BLaER1 treated with 17β-estradiol and CSF1 and Interleukin-3, amounts not matched to agents 10 nM and 100 nM (cell line): ENCODE results near the gene CRYBG1.

Source experiments
- H3K27ac ChIP-seq, 11 experiments: shearing (Covaris generic); formaldehyde crosslinking; 2 replicates each; pipeline ENCODE4 v1.8.1; 2022
- H3K27me3 ChIP-seq, 11 experiments: shearing (Covaris generic); formaldehyde crosslinking; 2 replicates each; pipeline ENCODE4 v1.8.1; 2022
- H3K36me3 ChIP-seq, 11 experiments: shearing (Covaris generic); formaldehyde crosslinking; 2 replicates each; pipeline ENCODE4 v1.8.1; 2022
- H3K4me1 ChIP-seq, 10 experiments: shearing (Covaris generic); formaldehyde crosslinking; 2 replicates each; pipeline ENCODE4 v1.8.1; 2022
- H3K4me2 ChIP-seq, 11 experiments: shearing (Covaris generic); formaldehyde crosslinking; 2 replicates each; pipeline ENCODE4 v1.8.1; 2022
- H3K4me3 ChIP-seq, 10 experiments: shearing (Covaris generic); formaldehyde crosslinking; 2 replicates each; pipeline ENCODE4 v1.8.1; 2022
- H3K9ac ChIP-seq, 11 experiments: shearing (Covaris generic); formaldehyde crosslinking; 2 replicates each; pipeline ENCODE4 v1.8.1; 2022
- H3K9me3 ChIP-seq, 11 experiments: shearing (Covaris generic); formaldehyde crosslinking; replicated peaks in 1 of 11; 2 replicates each; pipeline ENCODE4 v1.8.1; 2022
- H4K20me1 ChIP-seq, 11 experiments: shearing (Covaris generic); formaldehyde crosslinking; 2 replicates each; pipeline ENCODE4 v1.8.1; 2022
- Cebpa-rat ChIP-seq, 11 experiments: shearing (Covaris generic); IDR thresholded peaks; 2 replicates each; pipeline ENCODE4 v1.8.1; 2022

Gene CRYBG1

DNA sequence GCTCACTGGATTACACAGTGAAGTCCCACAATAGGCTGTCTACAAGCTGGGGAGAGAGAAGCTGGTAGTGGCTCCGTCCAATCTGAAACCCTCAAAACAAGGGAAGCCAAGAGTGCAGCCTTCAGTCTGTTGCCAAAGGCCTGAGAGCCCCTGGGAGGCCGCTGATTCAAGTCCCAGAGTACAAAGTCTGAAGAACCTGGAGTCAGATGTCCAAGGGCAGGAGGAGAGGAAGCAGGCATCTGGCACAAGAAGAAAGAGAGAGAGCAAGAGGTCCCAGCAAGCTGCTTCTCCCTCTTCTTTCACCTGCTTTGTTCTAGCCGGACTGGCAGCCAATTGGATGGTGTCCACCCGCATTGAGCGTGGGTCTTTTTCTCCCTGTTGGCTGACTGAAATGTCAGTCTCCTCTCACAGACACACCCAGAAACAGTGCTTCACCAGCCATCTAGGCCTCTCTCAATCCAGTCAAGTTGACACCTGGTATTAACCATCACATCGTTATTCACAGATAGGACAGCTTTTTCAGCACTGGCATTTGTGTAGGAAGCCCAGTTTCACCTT is 51.2 kb downstream of the CRYBG1 start:
- TF ChIP-seq Cebpa-rat (IDR thresholded peaks at IDR 0.05), result no peak
- H3K4me1 ChIP-seq, result no peaks in the 10 kb centered on the region

DNA sequence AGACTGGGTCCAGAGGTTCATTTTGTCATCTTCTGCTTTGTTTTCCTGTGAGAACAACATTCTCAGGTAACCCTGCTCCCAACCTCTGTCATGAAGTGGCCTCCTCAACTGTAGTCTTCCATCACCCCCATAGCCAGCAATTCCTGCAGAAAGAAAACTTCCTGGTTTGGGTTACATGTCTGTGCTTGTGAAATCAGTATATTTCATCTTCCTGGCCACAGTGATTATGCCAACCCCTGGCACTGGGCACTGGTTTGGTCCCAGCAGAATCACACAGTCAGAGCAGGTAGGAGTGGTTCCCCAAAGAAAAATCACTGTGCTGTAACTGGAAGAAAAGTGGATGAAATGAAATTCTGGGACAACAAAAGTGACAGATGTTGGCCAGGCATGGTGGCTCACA is 52.5 kb downstream of the CRYBG1 start:
- Histone ChIP-seq H3K4me3 (no peak overlapping the region), H3K27ac (no peak overlapping the region), H3K36me3 (no peaks in the 10 kb centered on the region), H3K4me2 (no peak overlapping the region), H3K4me1 (peaks cover 0 to 4% (median 0%) of the 10 kb centered on the region in 10 experiments; a peak in 1 of 20 replicates), H3K9me3 (peaks cover 0 to 7% (median 5%) of the 10 kb centered on the region in 11 experiments; a peak in 7 of 22 replicates), H3K27me3 (no peaks in the 10 kb centered on the region), H4K20me1 (no peaks in the 10 kb centered on the region), H3K9ac (no peak overlapping the region)
- TF ChIP-seq Cebpa-rat (IDR thresholded peaks at IDR 0.05), result no peak

More for the DNA sequence above, 51.2 kb downstream of the CRYBG1 start:
- Histone ChIP-seq H3K27ac (no peak overlapping the region), H3K9ac (no peak overlapping the region), H3K4me3 (no peak overlapping the region), H4K20me1 (no peaks in the 10 kb centered on the region), H3K27me3 (no peaks in the 10 kb centered on the region), H3K36me3 (no peaks in the 10 kb centered on the region), H3K4me2 (no peak overlapping the region), H3K9me3 (0 out of 22 replicates have a peak, but pooled peaks cover 0 to 8% (median 0%) of the 10 kb centered on the region in 11 experiments)

DNA sequence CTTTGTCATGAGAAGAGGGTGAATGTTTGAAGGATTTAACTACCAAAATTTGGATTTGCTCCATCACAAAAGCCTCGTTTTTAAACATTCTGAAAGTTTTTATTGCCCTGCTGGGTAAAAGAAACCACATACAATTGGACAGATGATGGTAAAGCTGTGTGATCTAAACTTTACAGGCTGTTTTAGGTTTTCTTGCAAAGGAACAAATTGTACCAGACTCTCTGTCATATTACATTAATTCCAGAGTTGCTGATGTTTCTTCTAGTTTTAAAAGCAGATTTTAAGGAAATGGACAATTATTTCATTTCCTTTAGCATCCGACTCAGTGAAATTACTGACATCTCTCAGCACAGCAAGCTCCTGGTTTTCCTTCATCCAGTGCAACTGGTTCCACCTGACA is 53.2 kb downstream of the CRYBG1 start:
- Histone ChIP-seq H3K4me3 (no peak overlapping the region), H3K4me2 (no peak overlapping the region), H3K9ac (no peak overlapping the region), H3K9me3 (peaks cover 0 to 13% (median 7%) of the 10 kb centered on the region in 11 experiments; a peak in 7 of 22 replicates), H3K36me3 (no peaks in the 10 kb centered on the region), H4K20me1 (no peaks in the 10 kb centered on the region), H3K27me3 (no peaks in the 10 kb centered on the region), H3K4me1 (peaks cover 0 to 4% (median 0%) of the 10 kb centered on the region in 10 experiments; a peak in 1 of 20 replicates), H3K27ac (no peak overlapping the region)
- no peak for TF ChIP-seq Cebpa-rat (IDR thresholded peaks at IDR 0.05)

DNA sequence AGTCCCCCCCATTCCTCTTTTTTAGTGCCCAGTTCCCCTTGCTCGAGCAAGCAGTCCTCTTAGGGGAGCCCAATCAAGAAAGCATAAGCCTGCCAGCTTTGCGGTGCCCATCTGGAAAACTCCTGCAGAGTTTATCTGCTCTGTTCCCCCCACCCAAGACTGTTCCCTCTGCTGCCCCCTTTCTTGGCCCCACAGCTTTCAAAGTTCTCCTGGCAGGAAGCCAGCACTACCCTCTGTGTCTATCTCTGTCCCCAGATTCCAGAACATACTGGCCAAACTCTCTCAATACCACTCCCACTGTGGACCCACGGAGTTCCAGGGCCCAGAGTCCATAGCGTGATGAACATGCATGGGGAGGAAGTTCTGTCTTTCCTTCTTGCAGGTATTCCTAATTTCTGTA is 55.4 kb downstream of the CRYBG1 start:
- no peaks in the 10 kb centered on the region for H3K36me3 ChIP-seq
- TF ChIP-seq Cebpa-rat (IDR thresholded peaks at IDR 0.05), result no peak
- H3K27ac ChIP-seq, result no peak overlapping the region
- no peaks in the 10 kb centered on the region for H4K20me1 ChIP-seq
- peaks cover 0 to 4% (median 0%) of the 10 kb centered on the region in 10 experiments; a peak in 1 of 20 replicates for H3K4me1 ChIP-seq
- H3K27me3 ChIP-seq, result no peaks in the 10 kb centered on the region
- H3K9me3 ChIP-seq, result peaks cover 0 to 13% (median 7%) of the 10 kb centered on the region in 11 experiments; a peak in 7 of 22 replicates
- no peak overlapping the region for H3K4me3 ChIP-seq
- H3K9ac ChIP-seq, result no peak overlapping the region
- no peak overlapping the region for H3K4me2 ChIP-seq

DNA sequence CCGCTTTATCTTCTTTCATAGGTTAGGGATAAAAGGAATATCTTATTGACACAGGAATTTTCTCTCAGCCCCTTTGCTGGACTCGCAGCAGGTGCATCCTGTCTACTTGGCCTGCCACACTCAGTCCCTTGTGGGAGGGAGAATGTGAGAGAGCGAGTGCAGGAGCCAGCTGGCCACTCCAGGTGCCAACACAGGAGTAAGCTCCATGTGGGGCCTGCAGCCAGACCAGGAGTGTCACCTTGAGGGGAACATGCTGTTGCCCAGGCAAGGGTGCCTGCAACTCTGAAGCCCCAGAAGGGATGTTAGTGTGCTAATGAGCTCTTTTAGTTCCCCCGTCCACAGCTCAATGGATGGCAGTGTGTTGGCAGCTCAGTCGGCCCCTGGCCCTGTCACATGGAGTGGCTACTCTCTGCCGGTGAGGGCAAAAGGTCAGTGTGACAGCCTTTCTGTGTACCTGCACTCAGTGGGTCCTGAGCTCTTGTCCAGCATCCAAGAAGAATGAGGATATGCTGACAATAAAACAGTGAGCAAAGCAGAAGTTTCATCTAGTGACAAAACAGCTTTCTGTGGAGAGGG is 57.1 kb downstream of the CRYBG1 start:
- H3K27ac ChIP-seq, result no peak overlapping the region
- no peaks in the 10 kb centered on the region for H3K27me3 ChIP-seq
- no peaks in the 10 kb centered on the region for H4K20me1 ChIP-seq
- H3K4me1 ChIP-seq, result peaks cover 0 to 4% (median 0%) of the 10 kb centered on the region in 10 experiments; a peak in 1 of 20 replicates
- no peaks in the 10 kb centered on the region for H3K36me3 ChIP-seq
- H3K9me3 ChIP-seq, result peaks cover 0 to 13% (median 7%) of the 10 kb centered on the region in 11 experiments; a peak in 7 of 22 replicates
- no peak overlapping the region for H3K9ac ChIP-seq
- no peak overlapping the region for H3K4me3 ChIP-seq
- TF ChIP-seq Cebpa-rat (IDR thresholded peaks at IDR 0.05), result no peak
- H3K4me2 ChIP-seq, result peak overlapping the region in 1 of 11 experiments; percentile 10; a peak in 1 of 22 replicates

DNA sequence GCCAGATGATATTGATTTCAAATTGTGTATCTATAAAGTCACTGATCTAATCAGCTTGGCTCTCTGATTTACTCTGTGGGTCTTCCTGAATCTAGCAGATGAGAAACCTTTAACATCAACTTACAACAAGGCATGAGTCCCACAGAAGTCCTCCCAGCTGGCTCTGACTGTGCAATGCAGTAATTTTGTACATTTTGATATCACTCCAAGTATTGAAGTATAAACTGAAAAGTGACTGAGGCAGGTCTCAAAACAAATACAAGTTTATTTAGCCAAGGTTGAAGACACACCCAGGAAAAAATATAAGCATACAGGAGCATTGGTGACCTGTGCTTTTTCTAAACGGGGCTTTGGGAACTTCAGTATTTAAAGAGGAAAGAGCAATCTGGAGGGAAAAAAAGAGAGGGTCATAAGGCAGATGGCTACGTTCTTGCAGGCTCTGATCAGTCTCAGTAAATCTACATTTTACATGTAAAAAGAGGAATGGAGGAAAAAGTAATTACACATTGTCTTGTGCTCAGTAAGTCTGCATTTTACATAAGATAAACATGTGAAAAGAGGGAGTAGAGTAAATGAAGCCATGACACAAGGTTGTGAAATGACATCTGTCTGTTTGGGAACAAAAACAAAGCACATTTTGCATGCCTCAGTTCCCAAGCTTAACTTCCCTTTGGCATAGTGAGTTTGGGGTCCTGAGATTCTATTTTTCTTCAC is 59.5 kb downstream of the CRYBG1 start:
- H3K9me3 ChIP-seq, result peaks cover 0 to 13% (median 7%) of the 10 kb centered on the region in 11 experiments; a peak in 7 of 22 replicates
- no peaks in the 10 kb centered on the region for H3K36me3 ChIP-seq
- no peak overlapping the region for H3K9ac ChIP-seq
- no peak for TF ChIP-seq Cebpa-rat (IDR thresholded peaks at IDR 0.05)
- no peaks in the 10 kb centered on the region for H3K27me3 ChIP-seq
- H3K27ac ChIP-seq, result no peak overlapping the region
- peaks cover 0 to 4% (median 0%) of the 10 kb centered on the region in 10 experiments; a peak in 2 of 20 replicates for H3K4me1 ChIP-seq
- H3K4me3 ChIP-seq, result no peak overlapping the region
- H4K20me1 ChIP-seq, result no peaks in the 10 kb centered on the region
- no peak overlapping the region for H3K4me2 ChIP-seq

DNA sequence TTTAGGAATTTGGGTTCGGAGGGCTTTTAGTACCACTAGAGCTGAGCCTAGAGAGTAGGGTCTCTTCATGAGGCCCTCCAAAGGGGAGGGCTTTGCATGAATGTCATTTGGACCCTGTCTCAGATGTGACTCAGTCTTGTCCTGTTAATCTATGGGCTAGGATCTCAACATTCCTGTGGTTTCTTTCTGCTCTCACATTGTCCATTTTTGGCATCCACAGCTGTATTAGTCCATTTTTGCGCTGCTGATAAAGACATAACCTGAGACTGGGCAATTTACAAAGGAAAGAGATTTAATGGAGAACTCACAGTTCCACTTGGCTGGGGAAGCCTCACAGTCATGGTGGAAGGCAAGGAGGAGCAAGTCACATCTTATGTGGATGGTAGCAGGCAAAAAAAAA is 61.0 kb downstream of the CRYBG1 start:
- TF ChIP-seq Cebpa-rat (IDR thresholded peaks at IDR 0.05), result no peak
- H3K36me3 ChIP-seq, result no peaks in the 10 kb centered on the region
- H3K4me3 ChIP-seq, result no peak overlapping the region
- no peaks in the 10 kb centered on the region for H4K20me1 ChIP-seq
- no peak overlapping the region for H3K4me2 ChIP-seq
- H3K27me3 ChIP-seq, result no peaks in the 10 kb centered on the region
- no peak overlapping the region for H3K9ac ChIP-seq
- no peak overlapping the region for H3K27ac ChIP-seq
- H3K9me3 ChIP-seq, result peaks cover 0 to 13% (median 7%) of the 10 kb centered on the region in 11 experiments; a peak in 7 of 22 replicates
- peaks cover 0 to 15% (median 1%) of the 10 kb centered on the region in 10 experiments; a peak in 8 of 20 replicates for H3K4me1 ChIP-seq

DNA sequence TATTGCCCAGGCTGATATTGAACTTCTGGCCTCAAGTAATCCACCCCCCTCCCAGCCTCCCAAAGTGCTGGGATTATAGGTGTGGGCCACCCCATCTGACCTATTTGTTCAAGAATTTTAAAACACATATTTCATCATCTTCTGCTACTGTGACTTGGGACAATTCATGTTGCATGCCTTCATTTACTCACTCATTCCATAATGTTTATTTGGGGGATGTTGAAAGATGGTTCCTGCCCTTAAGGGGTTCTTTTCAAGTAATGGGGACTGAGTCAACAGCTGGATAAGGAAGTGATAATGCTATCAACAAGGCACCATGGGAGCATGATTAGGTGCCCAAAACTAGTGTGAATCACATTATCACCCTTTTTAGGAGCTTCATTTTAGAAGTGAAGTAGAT is 62.0 kb downstream of the CRYBG1 start:
- Histone ChIP-seq H3K27me3 (no peaks in the 10 kb centered on the region), H3K4me2 (no peak overlapping the region), H3K9me3 (peaks cover 0 to 11% (median 6%) of the 10 kb centered on the region in 11 experiments; a peak in 7 of 22 replicates), H3K4me3 (no peak overlapping the region), H3K36me3 (no peaks in the 10 kb centered on the region), H4K20me1 (no peaks in the 10 kb centered on the region), H3K27ac (no peak overlapping the region), H3K9ac (no peak overlapping the region), H3K4me1 (peaks cover 0 to 21% (median under 1%) of the 10 kb centered on the region in 10 experiments; a peak in 8 of 20 replicates)
- TF ChIP-seq Cebpa-rat (IDR thresholded peaks at IDR 0.05), result no peak

DNA sequence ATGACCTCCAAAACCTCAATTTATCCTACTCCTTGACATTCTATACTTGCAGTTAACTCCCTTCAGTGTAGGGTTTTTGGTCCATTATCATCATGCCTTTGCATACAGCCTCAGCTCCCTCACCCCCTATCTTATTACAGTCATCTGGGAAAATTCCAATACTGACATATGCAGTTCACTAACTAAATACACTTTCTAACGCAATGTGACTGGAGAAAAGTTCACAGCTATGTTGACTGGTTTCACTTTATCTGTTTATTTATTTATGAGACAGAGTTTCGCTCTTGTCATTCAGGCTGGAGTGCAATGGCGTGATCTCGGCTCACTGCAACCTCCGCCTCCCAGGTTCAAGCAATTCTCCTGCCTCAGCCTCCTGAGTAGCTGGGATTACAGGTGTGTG is 64.9 kb downstream of the CRYBG1 start:
- no peak overlapping the region for H3K9ac ChIP-seq
- H3K4me3 ChIP-seq, result no peak overlapping the region
- H3K36me3 ChIP-seq, result no peaks in the 10 kb centered on the region
- H3K9me3 ChIP-seq, result no peaks in the 10 kb centered on the region
- no peak for TF ChIP-seq Cebpa-rat (IDR thresholded peaks at IDR 0.05)
- H3K27me3 ChIP-seq, result no peaks in the 10 kb centered on the region
- H3K27ac ChIP-seq, result no peak overlapping the region
- H3K4me2 ChIP-seq, result peak overlapping the region in 3 of 11 experiments; percentile 43 to 69 (median 43); a peak in 4 of 22 replicates
- H3K4me1 ChIP-seq, result peaks cover 0 to 21% (median 0%) of the 10 kb centered on the region in 10 experiments; a peak in 7 of 20 replicates
- H4K20me1 ChIP-seq, result no peaks in the 10 kb centered on the region
